Neuronal stem cell (in vitro differentiated cells): ENCODE measurements around the gene ZNF264.

ENCODE experiments used
- DNase-seq: peaks from one replicate; pipeline ENCODE4 v3.0.0-alpha.2; 2013; ENCODE audit warnings: low spot score
- H2AFZ ChIP-seq: one replicate; pipeline ENCODE4 v1.6.1; 2013; ENCODE audit warnings: mild to moderate bottlenecking, low read length, inconsistent platforms
- H2AK5ac ChIP-seq: 2 replicates; pipeline ENCODE4 v1.6.1; 2013; ENCODE audit warnings: low read depth, mild to moderate bottlenecking, inconsistent platforms, low read length, moderate library complexity, mixed read lengths
- H2BK120ac ChIP-seq: 2 replicates; pipeline ENCODE4 v1.6.1; 2013; ENCODE audit warnings: low read depth, mild to moderate bottlenecking, inconsistent platforms, low read length, moderate library complexity, mixed read lengths
- H2BK12ac ChIP-seq: one replicate; pipeline ENCODE4 v1.6.1; 2013; ENCODE audit warnings: low read length, inconsistent platforms
- H2BK15ac ChIP-seq: 2 replicates; pipeline ENCODE4 v1.6.1; 2013; ENCODE audit warnings: mild to moderate bottlenecking, low read length, inconsistent platforms, mixed read lengths
- H2BK5ac ChIP-seq: one replicate; pipeline ENCODE4 v1.6.1; 2013; ENCODE audit warnings: inconsistent platforms, mild to moderate bottlenecking, low read length, moderate library complexity
- H3K14ac ChIP-seq: one replicate; pipeline ENCODE4 v1.6.1; 2013; ENCODE audit warnings: low read length, inconsistent platforms
- H3K18ac ChIP-seq: 2 replicates; pipeline ENCODE4 v1.6.1; 2013; ENCODE audit warnings: low read length, inconsistent platforms
- H3K23ac ChIP-seq: 2 replicates; pipeline ENCODE4 v1.6.1; 2013; ENCODE audit warnings: low read depth, mild to moderate bottlenecking, mixed read lengths, low read length, inconsistent platforms; ENCODE audit not compliant: poor library complexity
- H3K27ac ChIP-seq: replicated peaks from 3 replicates; pipeline ENCODE4 v1.5.1; 2013; ENCODE audit warnings: low read length, inconsistent platforms
- H3K27me3 ChIP-seq, 3 experiments: 2 replicates each; pipeline ENCODE4 v1.6.1; 2013; ENCODE audit warnings: low read length in 3 of 3, mild to moderate bottlenecking in 2 of 3, inconsistent platforms in 1 of 3, low read depth in 1 of 3, mixed read lengths in 1 of 3, moderate library complexity in 1 of 3; ENCODE audit not compliant: control insufficient read depth in 3 of 3, insufficient read depth in 3 of 3
- H3K36me3 ChIP-seq, 2 donors: replicated peaks in 1 of 2; 2 replicates each; pipeline ENCODE4 v1.6.1; 2013; ENCODE audit warnings: low read length in 2 of 2; ENCODE audit not compliant: control insufficient read depth in 2 of 2, insufficient read depth in 2 of 2
- H3K4ac ChIP-seq: 2 replicates; pipeline ENCODE4 v1.6.1; 2013; ENCODE audit warnings: inconsistent platforms, mild to moderate bottlenecking, low read length, moderate library complexity
- H3K4me1 ChIP-seq, 2 donors: 1 replicate in 1 of 2; 2 replicates in 1 of 2; pipeline ENCODE4 v1.6.1; 2013; ENCODE audit warnings: low read length in 2 of 2, low read depth in 1 of 2; ENCODE audit not compliant: control insufficient read depth in 2 of 2, insufficient read depth in 1 of 2
- H3K4me2 ChIP-seq: one replicate; pipeline ENCODE4 v1.6.1; 2013; ENCODE audit warnings: mild to moderate bottlenecking, low read length, inconsistent platforms; ENCODE audit not compliant: insufficient read depth, poor library complexity, severe bottlenecking
- H3K4me3 ChIP-seq, 2 donors: 2 replicates each; pipeline ENCODE4 v1.5.1; 2013; ENCODE audit warnings: low read length in 2 of 2, mild to moderate bottlenecking in 2 of 2, inconsistent platforms in 1 of 2, moderate library complexity in 1 of 2
- H3K79me1 ChIP-seq: one replicate; pipeline ENCODE4 v1.6.1; 2013; ENCODE audit warnings: low read depth, mild to moderate bottlenecking, inconsistent platforms, low read length, moderate library complexity
- H3K9ac ChIP-seq: one replicate; pipeline ENCODE4 v1.6.1; 2013; ENCODE audit warnings: mild to moderate bottlenecking, low read depth, low read length, inconsistent platforms; ENCODE audit not compliant: poor library complexity
- H3K9me3 ChIP-seq, 2 donors: replicated peaks in 1 of 2; 2 replicates each; pipeline versions ENCODE3 to v1.6.1; 2013; ENCODE audit warnings: low read length in 2 of 2, mild to moderate bottlenecking in 2 of 2, inconsistent platforms in 1 of 2, low read depth in 1 of 2, mixed read lengths in 1 of 2, moderate library complexity in 1 of 2; ENCODE audit not compliant: control insufficient read depth in 2 of 2, insufficient read depth in 1 of 2
- H4K8ac ChIP-seq: one replicate; pipeline ENCODE4 v1.6.1; 2013; ENCODE audit warnings: low read depth, mild to moderate bottlenecking, inconsistent platforms, low read length, moderate library complexity
- H4K91ac ChIP-seq: one replicate; pipeline ENCODE4 v1.6.1; 2013; ENCODE audit warnings: low read length, low read depth, mild to moderate bottlenecking, inconsistent platforms; ENCODE audit not compliant: poor library complexity
- WGBS, 2 donors: extraction: QIAGEN DNeasy Blood & Tissue Kit; methylation state at CpG; one replicate each; pipeline ENCODE4 v1.1.7; 2013; ENCODE audit warnings: missing lambda C conversion rate in 2 of 2, mixed read lengths in 1 of 2; ENCODE audit not compliant: insufficient read length in 2 of 2, insufficient replicate concordance in 1 of 2; ENCODE audit errors: extremely low coverage in 2 of 2; 5-methylcytosine and 5-hydroxymethylcytosine counted together

Gene ZNF264

DNA sequence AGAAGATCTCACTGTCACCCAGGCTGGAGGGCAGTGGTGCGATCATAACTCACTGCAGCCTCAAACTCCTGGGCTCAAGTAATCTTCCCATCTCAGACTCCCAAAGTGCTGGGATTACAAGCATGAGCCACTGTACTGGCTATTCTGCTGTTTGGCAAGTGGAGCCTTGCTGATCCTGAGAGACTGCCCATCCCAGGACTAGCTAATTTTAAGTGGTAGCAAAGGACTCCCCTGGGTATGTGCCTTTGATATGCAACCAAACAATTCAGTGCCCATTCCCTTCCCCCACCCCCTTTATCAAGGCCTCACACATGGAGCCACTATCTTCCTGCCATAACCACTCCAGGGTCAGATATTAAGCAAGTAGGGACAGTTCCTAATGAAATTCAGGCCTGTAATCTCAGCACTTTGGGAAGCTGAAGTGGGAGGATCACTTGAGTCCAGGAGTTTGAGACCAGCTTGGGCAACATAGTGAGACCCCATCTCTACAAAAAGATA is 72.0 kb downstream of the ZNF264 start:
- no peak overlapping the region for H2AK5ac ChIP-seq
- H3K79me1 ChIP-seq, result no peaks in the 10 kb centered on the region
- H3K36me3 ChIP-seq, result peaks cover 2 to 23% of the 10 kb centered on the region in 2 donors
- H3K9ac ChIP-seq, result no peak overlapping the region
- no peak overlapping the region for H3K4me2 ChIP-seq
- H2BK120ac ChIP-seq, result no peak overlapping the region
- H3K23ac ChIP-seq, result no peak overlapping the region
- H2BK5ac ChIP-seq, result no peak overlapping the region
- peaks cover 0 to 5% of the 10 kb centered on the region in 2 donors for H3K4me1 ChIP-seq
- no peak overlapping the region for H3K4me3 ChIP-seq
- no peak overlapping the region for H3K4ac ChIP-seq
- H3K27ac ChIP-seq, result no peak overlapping the region
- H3K9me3 ChIP-seq, result no peaks in the 10 kb centered on the region
- no peak overlapping the region for H4K8ac ChIP-seq
- no CpG with 5 or more reads among the region's 1 CpG for WGBS, 2 donors
- no peak overlapping the region for H4K91ac ChIP-seq
- H3K14ac ChIP-seq, result no peak overlapping the region
- no peak overlapping the region for H2BK15ac ChIP-seq
- no peaks in the 10 kb centered on the region for H3K27me3 ChIP-seq
- no peak overlapping the region for H3K18ac ChIP-seq
- H2BK12ac ChIP-seq, result no peak overlapping the region
- DNase-seq, result no peak
- H2AFZ ChIP-seq, result no peak overlapping the region

DNA sequence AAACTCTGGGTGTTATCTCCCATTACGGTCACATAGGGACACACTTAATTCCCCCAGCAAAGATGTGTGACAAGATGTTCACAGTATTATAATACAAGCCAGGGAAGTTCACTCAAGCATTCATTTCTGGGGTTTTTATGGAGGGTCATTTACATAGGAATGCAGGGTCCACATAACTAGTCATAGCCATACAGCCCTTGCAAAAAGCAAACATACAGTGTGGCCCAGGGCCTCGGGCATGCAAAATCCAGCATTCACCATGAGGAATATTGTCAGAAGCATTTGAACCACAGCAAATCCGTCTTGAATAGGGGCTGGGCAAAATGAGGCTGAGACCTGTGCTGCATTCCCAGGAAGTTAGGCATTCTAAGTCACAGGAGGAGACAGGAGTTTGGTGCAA is 76.0 kb downstream of the ZNF264 start:
- Histone ChIP-seq H3K9me3 (no peaks in the 10 kb centered on the region), H3K36me3 (peaks cover 0 to 5% of the 10 kb centered on the region in 2 donors), H3K4me3 (no peak overlapping the region), H3K23ac (no peak overlapping the region), H2BK12ac (no peak overlapping the region), H3K9ac (no peak overlapping the region), H3K4me1 (peaks cover 0 to 5% of the 10 kb centered on the region in 2 donors), H3K4ac (no peak overlapping the region), H3K14ac (no peak overlapping the region), H2BK15ac (no peak overlapping the region), H3K79me1 (no peaks in the 10 kb centered on the region), H3K27me3 (no peaks in the 10 kb centered on the region), H2AK5ac (no peak overlapping the region), H4K8ac (no peak overlapping the region), H2BK120ac (no peak overlapping the region), H2BK5ac (no peak overlapping the region), H3K4me2 (no peak overlapping the region), H2AFZ (peak overlapping the region; percentile 34), H4K91ac (no peak overlapping the region), H3K27ac (no peak overlapping the region), H3K18ac (no peak overlapping the region)
- WGBS, 2 donors, result no CpG with 5 or more reads among the region's 3 CpGs
- DNase-seq, result no peak

DNA sequence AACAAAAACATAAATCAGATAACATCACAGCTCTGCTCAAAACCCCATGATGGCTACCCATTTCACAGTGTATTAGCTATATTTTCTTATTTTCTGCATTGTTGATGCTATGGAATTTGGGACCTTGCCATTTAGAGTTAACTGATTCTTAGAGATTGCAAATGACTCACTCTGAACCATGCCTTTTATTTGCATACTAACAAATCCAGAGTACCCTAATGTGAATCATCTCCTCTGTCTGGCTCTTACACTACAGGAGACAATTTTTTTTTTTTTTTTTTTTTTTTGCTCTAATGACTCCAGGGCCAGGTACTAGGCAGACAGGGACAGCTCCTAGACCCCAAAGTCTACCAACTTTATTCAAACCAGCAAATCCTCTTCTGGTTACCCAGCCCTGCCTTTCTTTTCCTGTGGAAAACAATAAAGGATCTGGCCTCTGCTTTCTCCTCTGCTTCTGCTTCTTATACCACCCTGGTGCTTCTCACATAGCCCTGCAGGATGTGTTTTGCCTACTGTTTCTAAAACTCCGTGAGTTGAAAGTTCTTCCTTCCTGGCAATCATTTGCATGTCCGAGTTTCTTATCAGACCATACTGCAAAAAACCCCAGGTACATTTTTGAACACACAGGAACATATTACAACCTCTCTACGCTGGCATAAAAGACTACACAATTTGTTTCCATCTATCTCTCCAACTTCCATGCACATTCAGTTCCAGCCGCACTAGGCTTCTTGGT is 78.4 kb downstream of the ZNF264 start:
- H3K4me1 ChIP-seq, result peaks cover 0 to 5% of the 10 kb centered on the region in 2 donors
- H2BK15ac ChIP-seq, result no peak overlapping the region
- H3K27ac ChIP-seq, result no peak overlapping the region
- no peak overlapping the region for H2AK5ac ChIP-seq
- H3K79me1 ChIP-seq, result no peaks in the 10 kb centered on the region
- no peak overlapping the region for H2AFZ ChIP-seq
- H4K8ac ChIP-seq, result no peak overlapping the region
- no peak for DNase-seq
- H3K4me3 ChIP-seq, result no peak overlapping the region
- H2BK120ac ChIP-seq, result no peak overlapping the region
- peaks cover 0 to 13% of the 10 kb centered on the region in 2 donors for H3K36me3 ChIP-seq
- no peak overlapping the region for H3K4ac ChIP-seq
- no peak overlapping the region for H3K9ac ChIP-seq
- no peak overlapping the region for H3K18ac ChIP-seq
- no peaks in the 10 kb centered on the region for H3K27me3 ChIP-seq
- H4K91ac ChIP-seq, result no peak overlapping the region
- no peak overlapping the region for H2BK12ac ChIP-seq
- WGBS, 2 donors, result no CpG with 5 or more reads among the region's 4 CpGs
- H3K14ac ChIP-seq, result no peak overlapping the region
- no peaks in the 10 kb centered on the region for H3K9me3 ChIP-seq
- no peak overlapping the region for H3K4me2 ChIP-seq
- no peak overlapping the region for H2BK5ac ChIP-seq
- no peak overlapping the region for H3K23ac ChIP-seq

DNA sequence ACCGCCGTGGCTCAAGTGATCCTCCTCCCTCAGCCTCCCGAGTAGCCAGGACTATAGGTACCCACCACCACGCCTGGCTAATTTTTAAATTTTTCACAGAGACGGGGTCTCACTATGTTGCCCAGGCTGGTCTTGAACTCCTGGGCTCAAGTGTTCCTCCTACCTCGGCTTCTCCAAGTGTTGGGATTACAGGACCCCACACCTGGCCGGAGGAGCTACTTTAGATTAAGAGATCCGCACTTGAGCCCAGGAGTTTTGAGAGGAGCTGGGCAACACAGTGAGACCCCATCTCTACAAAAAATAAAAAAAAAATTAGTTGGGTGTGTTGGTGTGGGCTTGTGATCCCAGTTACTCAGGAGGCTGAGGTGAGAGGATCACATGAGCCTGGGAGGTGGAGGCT is 80.0 kb downstream of the ZNF264 start:
- H3K4me3 ChIP-seq, result no peak overlapping the region
- no peaks in the 10 kb centered on the region for H3K27me3 ChIP-seq
- H3K9me3 ChIP-seq, result no peaks in the 10 kb centered on the region
- H2BK12ac ChIP-seq, result no peak overlapping the region
- no peaks in the 10 kb centered on the region for H3K79me1 ChIP-seq
- no peak for DNase-seq
- H3K4me1 ChIP-seq, result peaks cover 0 to 5% of the 10 kb centered on the region in 2 donors
- H2BK15ac ChIP-seq, result no peak overlapping the region
- H3K27ac ChIP-seq, result no peak overlapping the region
- H3K23ac ChIP-seq, result no peak overlapping the region
- H3K9ac ChIP-seq, result no peak overlapping the region
- H4K91ac ChIP-seq, result no peak overlapping the region
- no peak overlapping the region for H2AFZ ChIP-seq
- H2AK5ac ChIP-seq, result no peak overlapping the region
- no peak overlapping the region for H2BK120ac ChIP-seq
- peaks cover 0 to 18% of the 10 kb centered on the region in 2 donors for H3K36me3 ChIP-seq
- no peak overlapping the region for H3K4ac ChIP-seq
- no CpG with 5 or more reads among the region's 8 CpGs for WGBS, 2 donors
- H2BK5ac ChIP-seq, result no peak overlapping the region
- no peak overlapping the region for H4K8ac ChIP-seq
- H3K14ac ChIP-seq, result no peak overlapping the region
- no peak overlapping the region for H3K4me2 ChIP-seq
- H3K18ac ChIP-seq, result no peak overlapping the region
